ENCODE measurements around the gene RNASE4.
"Not testable (repeated sequence)": the region's sequence is repeated elsewhere in the genome, so short reads cannot be mapped to it uniquely, and the experiment has no call there.

The RNASE4 gene, protein sequence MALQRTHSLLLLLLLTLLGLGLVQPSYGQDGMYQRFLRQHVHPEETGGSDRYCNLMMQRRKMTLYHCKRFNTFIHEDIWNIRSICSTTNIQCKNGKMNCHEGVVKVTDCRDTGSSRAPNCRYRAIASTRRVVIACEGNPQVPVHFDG

DNA sequence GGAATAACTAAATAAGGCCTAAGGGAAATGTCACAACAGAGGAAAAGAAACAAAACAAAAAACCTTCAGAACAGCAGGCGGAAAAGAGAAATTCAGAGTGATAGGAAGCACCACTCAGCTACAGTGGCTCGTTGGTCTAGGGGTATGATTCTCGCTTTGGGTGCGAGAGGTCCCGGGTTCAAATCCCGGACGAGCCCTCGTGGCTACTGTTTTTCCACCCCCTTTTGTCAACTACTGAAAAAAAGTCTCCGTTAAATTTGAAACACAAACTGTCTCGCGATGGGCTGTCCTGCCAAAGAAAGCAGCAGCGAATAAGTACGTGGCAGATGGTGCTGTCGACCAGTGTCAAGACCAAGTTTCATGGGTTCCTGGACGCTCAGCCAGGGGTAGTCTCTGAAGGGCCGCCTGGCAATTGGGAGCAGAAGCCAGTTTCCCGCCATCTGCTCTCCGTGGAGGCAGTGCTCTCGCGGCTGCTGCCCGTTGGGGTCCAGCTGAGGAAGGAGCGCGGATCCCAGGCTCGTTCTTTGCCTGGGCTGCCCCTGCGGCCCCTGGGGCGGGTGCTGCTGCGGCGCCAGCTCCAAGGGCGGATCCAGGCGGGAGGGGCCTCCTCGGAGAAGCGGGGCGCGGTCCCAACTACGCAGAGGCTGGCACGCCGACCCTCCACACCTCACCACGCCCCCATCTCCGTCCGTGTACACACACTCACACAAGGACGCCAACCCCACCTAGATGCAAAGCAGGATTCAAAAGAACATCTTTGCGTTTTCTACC lies at the start of gene RNASE4:
RNASE4 (plus strand) TSS at position 670 of the 771 bp plus-strand sequence. CDS start 14,812 bp downstream, outside the sequence.
- TF ChIP-seq, protein P1, sequence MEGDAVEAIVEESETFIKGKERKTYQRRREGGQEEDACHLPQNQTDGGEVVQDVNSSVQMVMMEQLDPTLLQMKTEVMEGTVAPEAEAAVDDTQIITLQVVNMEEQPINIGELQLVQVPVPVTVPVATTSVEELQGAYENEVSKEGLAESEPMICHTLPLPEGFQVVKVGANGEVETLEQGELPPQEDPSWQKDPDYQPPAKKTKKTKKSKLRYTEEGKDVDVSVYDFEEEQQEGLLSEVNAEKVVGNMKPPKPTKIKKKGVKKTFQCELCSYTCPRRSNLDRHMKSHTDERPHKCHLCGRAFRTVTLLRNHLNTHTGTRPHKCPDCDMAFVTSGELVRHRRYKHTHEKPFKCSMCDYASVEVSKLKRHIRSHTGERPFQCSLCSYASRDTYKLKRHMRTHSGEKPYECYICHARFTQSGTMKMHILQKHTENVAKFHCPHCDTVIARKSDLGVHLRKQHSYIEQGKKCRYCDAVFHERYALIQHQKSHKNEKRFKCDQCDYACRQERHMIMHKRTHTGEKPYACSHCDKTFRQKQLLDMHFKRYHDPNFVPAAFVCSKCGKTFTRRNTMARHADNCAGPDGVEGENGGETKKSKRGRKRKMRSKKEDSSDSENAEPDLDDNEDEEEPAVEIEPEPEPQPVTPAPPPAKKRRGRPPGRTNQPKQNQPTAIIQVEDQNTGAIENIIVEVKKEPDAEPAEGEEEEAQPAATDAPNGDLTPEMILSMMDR (conservative IDR thresholded peaks at IDR 0.05; ENCODE audit: low read depth): no peak
- peak; percentile 68 for DNase-seq (ENCODE audit: low spot score)
- POLR2A ChIA-PET (ENCODE audit: low non-redundant PET): interaction anchor here (0.7 to 1.4 kb wide), 3 partner anchors 52 to 341 kb away, joined by 3 read pairs; no protein-coding TSS in a partner anchor
- H3K27ac ChIP-seq: peak within 1 kb of the TSS; percentile 99
- CTCF ChIA-PET: interaction anchor here (0.5 to 1.3 kb wide), 4 partner anchors 26 to 647 kb away, joined by 3 to 7 read pairs (median 3); partner anchors contain the start of gene TTC5

DNA sequence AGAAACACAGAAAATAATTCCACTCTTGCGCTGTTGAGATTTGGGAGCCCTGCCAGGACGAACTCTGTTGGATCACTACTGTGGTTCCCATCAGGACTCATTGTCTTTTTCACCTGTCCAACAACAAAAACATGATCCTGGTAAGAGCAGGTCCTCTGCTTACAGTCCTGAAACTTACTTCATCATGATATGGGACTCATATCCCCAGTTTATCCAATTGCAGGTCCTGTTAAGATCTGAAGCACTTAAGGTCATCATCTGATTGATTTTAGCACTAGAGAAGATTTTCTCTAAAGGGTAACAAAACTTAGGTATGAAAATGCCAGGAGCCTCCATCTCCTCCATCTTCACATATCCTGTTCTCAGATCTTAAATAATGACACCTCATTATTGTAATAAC lies 42.8 kb upstream of the RNASE4 start, which contains the start of gene OR6S1:
OR6S1 (minus strand) TSS at position 101 of the 400 bp plus-strand sequence; CDS start at position 101, 0 bp downstream.
- H3K27ac ChIP-seq: no peak within 1 kb of the TSS
- DNase-seq (ENCODE audit: low spot score): no peak
- ChIA-PET POLR2A (ENCODE audit: low non-redundant PET) (no interaction called here), CTCF (no interaction called here)
- TF ChIP-seq, protein P1 (conservative IDR thresholded peaks at IDR 0.05; ENCODE audit: low read depth): no peak

DNA sequence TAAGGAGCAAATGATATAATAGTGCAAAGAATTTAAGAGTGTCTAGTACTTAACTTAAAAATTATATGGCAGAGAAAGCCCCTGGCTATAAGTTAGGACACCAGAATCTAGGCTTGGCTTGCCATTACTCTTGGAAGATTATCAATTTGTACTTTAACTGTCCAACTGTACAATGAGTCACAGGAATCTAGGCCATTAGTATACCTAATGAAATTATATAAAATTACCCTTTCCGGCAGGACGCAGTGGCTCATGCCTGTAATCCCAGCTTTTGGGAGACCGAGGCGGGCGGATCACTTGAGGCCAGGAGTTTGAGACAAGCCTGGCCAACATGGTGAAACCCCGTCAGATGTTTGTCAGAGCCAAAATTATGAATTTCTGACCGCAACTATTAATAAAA lies 42.2 kb upstream of the RNASE4 start:
- TF ChIP-seq, protein P1 (conservative IDR thresholded peaks at IDR 0.05; ENCODE audit: low read depth): no peak
- POLR2A ChIA-PET (ENCODE audit: low non-redundant PET): no interaction called here
- DNase-seq (ENCODE audit: low spot score): no peak
- H3K27ac ChIP-seq: no peak overlapping the region
- CTCF ChIA-PET: interaction anchor here (0.7 kb wide), 1 partner anchor 49 kb away, joined by 3 read pairs; no protein-coding TSS in a partner anchor

DNA sequence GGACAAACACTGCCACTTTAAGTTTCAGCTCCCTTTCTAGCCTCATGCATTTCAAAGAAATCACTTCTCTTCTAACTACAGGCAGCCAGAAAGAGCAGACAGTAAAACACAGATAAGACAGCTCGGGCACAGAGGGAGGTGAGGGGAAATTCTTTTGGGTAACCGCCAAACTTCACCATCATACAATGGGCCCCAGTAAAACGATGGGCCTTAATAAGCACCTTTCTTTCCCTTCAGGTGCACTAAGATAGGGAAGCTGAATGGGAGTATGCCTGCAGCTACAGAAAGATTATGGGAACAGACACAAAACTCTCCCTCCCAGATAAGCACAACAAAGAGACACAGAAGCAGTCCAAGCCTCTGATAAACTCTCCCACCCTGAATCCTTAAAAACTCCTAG lies 41.6 kb upstream of the RNASE4 start:
- DNase-seq (ENCODE audit: low spot score); H3K27ac ChIP-seq; POLR2A ChIA-PET (ENCODE audit: low non-redundant PET): not testable (repeated sequence)
- CTCF ChIA-PET: interaction anchor here (0.7 kb wide), 1 partner anchor 48 kb away, joined by 3 read pairs; no protein-coding TSS in a partner anchor

DNA sequence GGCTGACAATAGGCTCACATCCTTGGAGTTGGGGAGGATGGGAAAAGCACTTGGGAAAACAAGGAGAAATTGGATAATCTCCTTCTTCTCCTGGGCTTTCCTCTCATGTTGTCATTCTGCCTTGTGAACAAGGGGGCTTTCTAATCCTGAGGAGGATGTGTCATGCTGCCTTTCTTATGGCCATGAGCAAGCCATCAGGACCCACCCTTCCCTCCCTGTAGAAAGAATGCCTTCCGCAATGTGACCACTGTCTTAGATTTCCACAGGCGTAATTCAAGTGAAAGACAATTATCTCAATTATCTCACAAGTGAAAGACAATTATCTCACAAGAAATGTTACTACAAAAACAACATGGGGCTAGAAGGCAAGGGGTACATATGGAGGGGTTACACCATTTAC lies 39.8 kb upstream of the RNASE4 start:
- no peak overlapping the region for H3K27ac ChIP-seq
- CTCF ChIA-PET: no interaction called here
- POLR2A ChIA-PET (ENCODE audit: low non-redundant PET): no interaction called here
- no peak for DNase-seq (ENCODE audit: low spot score)
- TF ChIP-seq, protein P1 (conservative IDR thresholded peaks at IDR 0.05; ENCODE audit: low read depth): no peak

DNA sequence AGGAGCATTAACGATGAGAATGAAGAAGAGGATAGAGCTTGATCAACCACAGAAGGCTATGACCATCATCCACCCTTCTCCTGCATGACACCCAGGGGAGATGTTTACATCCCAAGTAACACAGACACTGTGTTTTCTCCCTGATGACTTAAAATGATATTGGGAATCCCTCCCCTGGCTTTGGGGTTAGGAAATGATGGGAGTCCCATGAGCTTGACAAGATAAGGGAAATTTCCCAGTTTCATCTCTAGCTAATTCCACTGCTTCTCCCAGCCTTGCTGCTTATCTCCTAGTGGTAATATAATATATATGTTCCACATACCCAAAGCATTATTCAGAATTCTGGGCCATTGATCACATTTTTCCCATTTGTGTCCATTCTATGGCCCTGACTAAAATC lies 38.9 kb upstream of the RNASE4 start:
- no peak overlapping the region for H3K27ac ChIP-seq
- TF ChIP-seq, protein P1 (conservative IDR thresholded peaks at IDR 0.05; ENCODE audit: low read depth): no peak
- ChIA-PET CTCF (no interaction called here), POLR2A (ENCODE audit: low non-redundant PET) (no interaction called here)
- DNase-seq (ENCODE audit: low spot score): no peak

Data from RWPE1 (cell line).